ENCODE data around the gene MMP17.

MMP17 gene

GRCh38 chr12:131841547-131841946 lies 13.4 kb downstream of the MMP17 start:
- TF ChIP-seq, protein P1, sequence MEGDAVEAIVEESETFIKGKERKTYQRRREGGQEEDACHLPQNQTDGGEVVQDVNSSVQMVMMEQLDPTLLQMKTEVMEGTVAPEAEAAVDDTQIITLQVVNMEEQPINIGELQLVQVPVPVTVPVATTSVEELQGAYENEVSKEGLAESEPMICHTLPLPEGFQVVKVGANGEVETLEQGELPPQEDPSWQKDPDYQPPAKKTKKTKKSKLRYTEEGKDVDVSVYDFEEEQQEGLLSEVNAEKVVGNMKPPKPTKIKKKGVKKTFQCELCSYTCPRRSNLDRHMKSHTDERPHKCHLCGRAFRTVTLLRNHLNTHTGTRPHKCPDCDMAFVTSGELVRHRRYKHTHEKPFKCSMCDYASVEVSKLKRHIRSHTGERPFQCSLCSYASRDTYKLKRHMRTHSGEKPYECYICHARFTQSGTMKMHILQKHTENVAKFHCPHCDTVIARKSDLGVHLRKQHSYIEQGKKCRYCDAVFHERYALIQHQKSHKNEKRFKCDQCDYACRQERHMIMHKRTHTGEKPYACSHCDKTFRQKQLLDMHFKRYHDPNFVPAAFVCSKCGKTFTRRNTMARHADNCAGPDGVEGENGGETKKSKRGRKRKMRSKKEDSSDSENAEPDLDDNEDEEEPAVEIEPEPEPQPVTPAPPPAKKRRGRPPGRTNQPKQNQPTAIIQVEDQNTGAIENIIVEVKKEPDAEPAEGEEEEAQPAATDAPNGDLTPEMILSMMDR (IDR thresholded peaks at IDR 0.05; ENCODE audit: borderline replicate concordance, insufficient read depth, low read depth, low read length), result no peak
- no peak overlapping the region for H3K4me3 ChIP-seq (ENCODE audit: low read depth, low read length)

DNA sequence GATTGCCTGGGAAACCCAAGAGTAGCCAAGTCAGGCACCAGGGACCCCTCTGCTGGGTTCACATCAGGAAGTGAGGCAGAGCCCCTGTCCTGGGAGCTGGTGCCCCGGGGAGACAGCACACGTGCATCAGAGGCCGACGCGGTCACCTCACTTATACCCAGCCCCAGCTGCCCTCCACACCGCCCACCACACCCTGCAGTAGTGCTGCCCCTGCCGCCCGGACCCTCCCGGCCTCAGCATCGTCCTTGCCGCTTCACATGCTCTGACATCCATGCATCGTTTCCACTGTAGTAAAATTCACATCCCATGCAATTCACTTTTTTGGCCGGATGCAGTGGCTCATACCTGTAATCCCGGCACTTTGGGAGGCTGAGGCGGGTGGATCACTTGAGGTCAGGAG lies 14.0 kb downstream of the MMP17 start:
- TF ChIP-seq, protein P1 (IDR thresholded peaks at IDR 0.05; ENCODE audit: borderline replicate concordance, insufficient read depth, low read depth, low read length), result no peak
- no peak overlapping the region for H3K4me3 ChIP-seq (ENCODE audit: low read depth, low read length)

- TF ChIP-seq, protein P1 (IDR thresholded peaks at IDR 0.05; ENCODE audit: borderline replicate concordance, insufficient read depth, low read depth, low read length), result no peak
- H3K4me3 ChIP-seq (ENCODE audit: low read depth, low read length), result no peak overlapping the region
Observed at GRCh38 chr12:131843527-131843926, 15.3 kb downstream of the MMP17 start.

DNA sequence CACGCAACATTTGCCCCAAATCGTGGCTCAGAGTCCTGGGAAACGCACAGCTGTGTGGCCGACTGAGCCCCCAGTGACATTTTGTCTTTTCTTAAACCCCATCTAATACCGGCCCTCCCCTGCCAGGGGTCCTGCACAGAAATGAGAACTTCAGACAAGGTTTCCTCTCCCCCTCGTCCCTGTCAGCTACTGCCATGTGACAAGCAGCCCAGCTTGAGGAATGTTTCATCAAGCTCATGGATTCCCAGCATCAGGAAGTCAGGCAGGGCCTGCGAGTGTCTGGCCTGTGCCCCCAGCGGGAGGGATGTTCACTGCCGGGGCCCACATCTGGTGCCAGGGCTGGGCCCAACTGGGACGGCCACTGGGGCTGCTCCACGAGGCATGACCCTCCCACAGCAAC lies 15.9 kb downstream of the MMP17 start:
- no peak overlapping the region for H3K4me3 ChIP-seq (ENCODE audit: low read depth, low read length)
- TF ChIP-seq, protein P1 (IDR thresholded peaks at IDR 0.05; ENCODE audit: borderline replicate concordance, insufficient read depth, low read depth, low read length), result no peak

DNA sequence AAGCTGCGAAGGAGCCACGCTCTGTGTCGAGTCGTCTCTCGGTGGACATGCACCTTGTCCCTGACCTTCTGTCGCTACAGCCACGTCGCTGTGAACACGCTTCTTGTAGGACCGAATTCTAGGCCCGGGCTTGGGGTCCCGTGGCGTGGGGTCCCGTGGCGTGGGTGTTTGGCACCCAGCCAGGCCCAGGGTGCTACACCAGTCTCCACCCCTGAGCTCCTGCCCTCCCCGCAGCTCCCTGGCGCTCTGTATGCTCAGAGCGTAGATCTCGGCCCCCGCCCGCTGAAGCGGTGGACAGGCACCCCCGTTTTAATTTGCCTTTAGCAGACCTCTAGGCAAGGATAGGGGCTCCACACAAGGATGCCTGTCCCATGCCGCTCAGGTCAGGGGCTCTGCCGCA lies 16.5 kb downstream of the MMP17 start:
- TF ChIP-seq, protein P1 (IDR thresholded peaks at IDR 0.05; ENCODE audit: borderline replicate concordance, insufficient read depth, low read depth, low read length), result no peak
- H3K4me3 ChIP-seq (ENCODE audit: low read depth, low read length), result no peak overlapping the region

DNA sequence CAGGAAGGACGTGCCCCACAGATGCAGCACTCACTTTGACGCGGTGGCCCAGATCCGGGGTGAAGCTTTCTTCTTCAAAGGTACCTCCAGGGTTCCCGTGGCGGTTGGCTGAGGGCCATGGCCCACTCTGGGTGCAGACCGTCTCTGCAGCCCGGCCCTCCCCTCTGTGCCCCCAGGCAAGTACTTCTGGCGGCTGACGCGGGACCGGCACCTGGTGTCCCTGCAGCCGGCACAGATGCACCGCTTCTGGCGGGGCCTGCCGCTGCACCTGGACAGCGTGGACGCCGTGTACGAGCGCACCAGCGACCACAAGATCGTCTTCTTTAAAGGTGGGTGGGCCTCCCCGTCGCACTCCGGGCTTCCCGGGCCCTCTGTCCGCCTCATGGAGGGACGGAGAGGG lies 16.9 kb downstream of the MMP17 start:
- TF ChIP-seq, protein P1 (IDR thresholded peaks at IDR 0.05; ENCODE audit: borderline replicate concordance, insufficient read depth, low read depth, low read length), result no peak
- no peak overlapping the region for H3K4me3 ChIP-seq (ENCODE audit: low read depth, low read length)

GRCh38 chr12:131847456-131847855 lies 19.3 kb downstream of the MMP17 start:
- TF ChIP-seq, protein P1 (IDR thresholded peaks at IDR 0.05; ENCODE audit: borderline replicate concordance, insufficient read depth, low read depth, low read length), result no peak

More at GRCh38 chr12:131847456-131847855, 19.3 kb downstream of the MMP17 start:
- H3K4me3 ChIP-seq (ENCODE audit: low read depth, low read length), result no peak overlapping the region
